NCI-H526 (cell line): ENCODE measurements around the gene TRAPPC2B.
"Not testable (repeated sequence)": the region's sequence is repeated elsewhere in the genome, so short reads cannot be mapped to it uniquely, and the experiment has no call there.

Source experiments
- DNase-seq, 2 experiments: peaks; one replicate each; lab custom pipeline; 2025; lab: John Stamatoyannopoulos, UW

TRAPPC2B gene

DNA sequence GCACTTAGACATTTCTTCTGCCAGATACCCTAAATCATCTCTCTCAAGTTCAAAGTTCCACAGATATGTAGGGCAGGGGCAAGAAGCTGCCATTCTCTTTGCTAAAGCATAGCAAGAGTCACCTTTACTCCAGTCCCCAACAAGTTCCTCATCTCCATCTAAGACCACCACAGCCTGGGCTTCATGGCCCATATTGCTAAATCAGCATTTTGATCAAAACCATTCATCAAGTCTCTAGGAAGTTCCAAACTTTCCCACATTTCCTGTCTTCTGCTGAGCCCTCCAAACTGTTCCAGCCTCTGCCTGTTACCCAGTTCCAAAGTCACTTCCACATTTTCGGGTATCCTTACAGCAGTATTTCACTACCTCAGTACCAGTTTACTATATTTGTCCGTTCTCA, 11.3 kb downstream of the TRAPPC2B start:
- DNase-seq: not testable (repeated sequence)

DNA sequence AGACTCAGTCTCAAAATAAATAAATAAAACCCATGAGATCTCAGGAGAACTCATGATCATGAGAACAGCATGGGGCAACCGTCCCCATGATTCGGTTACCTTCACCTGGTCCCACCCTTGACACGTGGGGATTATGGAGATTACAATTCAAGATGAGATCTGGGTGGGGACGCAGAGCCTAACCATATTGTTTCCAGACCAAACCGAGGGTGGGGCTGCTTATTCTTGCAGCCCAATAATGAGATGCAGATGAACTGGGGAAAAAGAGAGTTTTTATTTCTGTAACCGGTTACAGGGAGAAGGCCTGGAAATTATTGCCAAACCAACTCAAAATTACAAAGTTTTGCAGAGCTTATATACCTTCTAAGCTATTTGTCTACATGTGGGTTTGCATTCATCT, 12.8 kb downstream of the TRAPPC2B start:
- no peak for DNase-seq

DNA sequence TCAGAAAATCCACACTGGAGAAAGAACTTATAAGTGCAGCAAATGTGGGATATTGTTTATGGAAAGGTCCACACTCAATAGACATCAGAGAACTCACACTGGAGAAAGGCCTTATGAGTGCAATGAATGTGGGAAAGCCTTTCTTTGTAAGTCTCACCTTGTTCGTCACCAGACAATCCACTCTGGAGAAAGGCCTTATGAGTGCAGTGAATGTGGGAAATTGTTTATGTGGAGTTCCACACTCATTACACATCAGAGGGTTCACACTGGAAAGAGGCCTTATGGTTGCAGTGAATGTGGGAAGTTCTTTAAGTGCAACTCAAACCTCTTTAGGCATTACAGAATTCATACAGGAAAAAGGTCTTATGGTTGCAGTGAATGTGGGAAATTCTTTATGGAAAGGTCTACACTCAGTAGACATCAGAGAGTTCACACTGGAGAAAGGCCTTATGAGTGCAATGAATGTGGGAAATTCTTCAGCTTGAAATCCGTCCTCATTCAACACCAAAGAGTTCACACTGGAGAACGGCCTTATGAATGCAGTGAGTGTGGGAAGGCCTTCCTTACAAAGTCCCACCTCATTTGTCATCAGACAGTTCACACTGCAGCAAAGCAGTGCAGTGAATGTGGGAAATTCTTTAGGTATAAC, 14.3 kb downstream of the TRAPPC2B start:
- DNase-seq: no peak

DNA sequence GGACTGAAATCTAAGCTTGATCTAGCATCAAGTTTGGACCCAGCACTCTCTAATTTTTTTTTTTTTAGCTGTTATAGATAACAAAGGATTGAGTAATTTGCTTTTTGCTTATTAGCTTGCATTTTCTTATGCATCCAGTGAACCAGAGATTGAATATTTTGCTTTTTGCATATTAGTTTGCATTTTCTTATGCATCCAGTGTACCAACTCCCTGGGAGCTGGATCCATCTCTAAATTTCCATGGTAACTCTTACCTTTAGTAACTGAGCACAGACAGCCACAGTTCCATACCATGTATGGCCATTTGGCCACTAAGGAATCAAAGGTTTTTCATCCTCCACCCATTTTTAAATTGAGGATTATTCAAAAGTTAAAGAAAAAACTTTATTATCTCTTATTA, 17.6 kb downstream of the TRAPPC2B start:
- no peak for DNase-seq

DNA sequence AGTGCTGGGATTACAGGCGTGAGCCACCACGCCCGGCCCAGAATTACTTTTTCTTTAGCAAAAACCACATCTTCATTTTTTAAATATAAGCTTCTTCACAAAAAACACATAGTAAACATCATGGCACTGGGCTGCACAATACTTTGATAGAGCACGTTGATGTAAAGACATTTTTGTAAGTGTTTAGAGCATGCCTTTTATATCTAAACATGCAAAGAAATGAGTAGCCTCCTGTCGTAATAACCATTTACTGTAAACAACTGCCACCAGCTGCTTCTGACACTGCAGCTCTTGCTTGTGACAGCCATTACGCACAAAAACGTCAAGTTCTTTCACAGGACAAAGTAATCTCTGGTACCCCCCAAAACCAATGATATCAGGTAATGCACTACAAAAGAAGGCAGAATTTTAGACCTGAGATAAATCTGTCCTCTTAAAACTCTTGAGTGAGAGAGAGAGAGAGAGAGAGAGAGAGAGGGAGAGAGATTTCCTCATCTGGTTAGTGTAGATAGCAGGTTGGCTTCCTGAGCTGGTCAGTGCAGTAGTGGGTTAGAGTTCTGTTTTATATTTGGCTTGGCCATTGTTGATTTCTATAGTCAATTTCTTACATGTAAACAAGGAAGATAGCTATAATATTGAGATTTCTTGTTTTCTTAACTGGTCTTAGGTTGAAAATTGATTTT, 19.6 kb downstream of the TRAPPC2B start:
- no peak for DNase-seq

DNA sequence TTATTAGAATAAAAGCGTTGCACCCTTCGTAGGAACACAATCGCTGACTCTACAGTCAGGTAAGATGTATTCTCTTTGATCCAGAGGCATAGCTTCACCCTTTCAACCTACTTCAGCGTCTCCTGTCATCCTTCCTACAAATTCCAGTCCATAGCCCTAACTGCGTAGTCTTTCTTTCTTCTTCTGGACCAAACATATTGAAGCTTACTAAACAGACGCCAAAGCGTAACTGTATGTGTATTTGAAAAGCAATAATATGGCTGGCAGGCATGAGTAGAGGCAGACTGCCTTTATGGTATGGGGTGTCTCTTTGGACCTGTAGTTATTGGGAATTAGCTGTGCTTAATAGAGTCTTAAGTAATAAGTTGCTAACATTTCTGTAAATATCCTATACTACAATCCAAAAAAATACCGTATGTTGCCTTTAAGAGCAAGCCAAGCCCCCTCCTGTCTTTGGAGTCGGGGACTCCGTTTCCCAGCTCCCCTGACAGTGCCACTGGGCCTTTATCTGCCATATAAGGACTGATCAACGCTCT, 25.9 kb downstream of the TRAPPC2B start:
- DNase-seq: no peak

DNA sequence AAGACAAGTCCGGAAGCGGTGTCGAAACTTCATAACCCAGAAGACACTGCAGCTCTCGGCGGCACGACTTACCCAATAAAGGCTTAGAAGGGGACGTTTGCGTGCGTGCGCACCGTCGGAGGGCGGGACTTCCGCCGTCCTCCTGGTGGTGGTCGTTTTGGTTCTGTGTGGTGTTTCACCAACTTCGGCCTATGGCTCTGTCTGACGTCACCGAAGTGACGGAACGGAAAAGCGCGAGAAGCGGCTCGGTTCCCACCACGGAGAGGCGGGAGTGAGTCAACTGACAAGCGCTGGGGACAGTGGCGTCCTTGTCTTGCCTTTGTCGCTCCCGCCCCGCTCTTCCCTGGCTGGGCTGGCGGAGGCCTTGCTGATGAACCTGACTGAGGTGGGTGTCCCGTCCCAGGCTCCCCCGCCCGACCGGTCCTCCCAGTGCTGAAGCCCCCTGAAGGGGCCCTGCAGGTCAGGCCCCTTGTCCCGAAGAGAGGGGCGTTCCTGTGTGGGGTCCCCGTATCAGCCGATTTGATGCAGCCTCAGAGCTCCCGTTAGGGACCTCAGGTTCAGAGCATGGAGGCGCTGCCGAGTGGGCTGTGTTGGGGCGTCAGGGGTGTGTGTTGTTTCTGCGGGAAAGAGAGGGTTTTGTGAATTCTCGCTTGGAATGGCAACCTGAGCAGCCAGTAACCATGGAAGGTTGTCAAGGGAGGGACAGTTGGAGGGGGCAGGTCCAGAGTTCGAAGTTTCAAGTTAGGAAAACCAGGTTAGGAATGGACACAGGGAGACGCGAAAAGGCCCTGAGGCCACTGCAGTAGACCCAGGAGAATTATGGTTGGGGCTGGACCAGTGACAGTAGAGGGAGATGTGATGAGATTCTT, 26.6 kb downstream of the TRAPPC2B start, which contains the start of gene ZNF548:
Gene ZNF548, plus strand, starts transcription at position 125 of the 869 bp plus-strand sequence. Its CDS starts 246 bp downstream, at position 371.
- peak; percentile 98 to 99 for DNase-seq

DNA sequence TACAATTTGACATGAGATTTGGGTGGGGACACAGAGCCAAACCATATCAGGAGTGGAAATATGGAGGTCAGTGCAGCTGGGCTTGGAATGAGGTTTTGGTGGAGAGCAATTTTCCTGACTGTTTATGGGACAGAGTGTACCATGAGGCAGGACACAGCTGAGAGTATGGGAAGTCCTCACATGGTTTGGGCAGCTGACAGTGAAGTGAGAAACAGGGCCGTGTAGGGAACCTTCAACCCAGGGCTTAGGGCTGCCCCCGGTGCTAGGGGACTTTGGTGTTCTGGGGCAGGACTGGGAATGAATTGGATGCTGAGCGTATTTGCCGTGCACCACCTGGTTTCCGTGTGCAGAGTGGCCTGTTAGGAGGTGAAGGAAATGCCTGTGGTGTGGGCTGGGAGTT, 32.4 kb downstream of the TRAPPC2B start:
- no peak for DNase-seq

DNA sequence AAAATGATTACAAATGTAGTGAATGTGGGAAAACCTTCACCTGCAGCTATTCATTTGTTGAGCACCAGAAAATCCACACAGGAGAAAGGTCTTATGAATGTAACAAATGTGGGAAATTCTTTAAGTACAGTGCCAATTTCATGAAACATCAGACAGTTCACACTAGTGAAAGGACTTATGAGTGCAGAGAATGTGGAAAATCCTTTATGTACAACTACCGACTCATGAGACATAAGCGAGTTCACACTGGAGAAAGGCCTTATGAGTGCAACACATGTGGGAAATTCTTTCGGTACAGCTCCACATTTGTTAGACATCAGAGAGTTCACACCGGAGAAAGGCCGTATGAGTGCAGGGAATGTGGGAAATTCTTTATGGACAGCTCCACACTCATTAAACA, 35.5 kb downstream of the TRAPPC2B start:
- DNase-seq: no peak

DNA sequence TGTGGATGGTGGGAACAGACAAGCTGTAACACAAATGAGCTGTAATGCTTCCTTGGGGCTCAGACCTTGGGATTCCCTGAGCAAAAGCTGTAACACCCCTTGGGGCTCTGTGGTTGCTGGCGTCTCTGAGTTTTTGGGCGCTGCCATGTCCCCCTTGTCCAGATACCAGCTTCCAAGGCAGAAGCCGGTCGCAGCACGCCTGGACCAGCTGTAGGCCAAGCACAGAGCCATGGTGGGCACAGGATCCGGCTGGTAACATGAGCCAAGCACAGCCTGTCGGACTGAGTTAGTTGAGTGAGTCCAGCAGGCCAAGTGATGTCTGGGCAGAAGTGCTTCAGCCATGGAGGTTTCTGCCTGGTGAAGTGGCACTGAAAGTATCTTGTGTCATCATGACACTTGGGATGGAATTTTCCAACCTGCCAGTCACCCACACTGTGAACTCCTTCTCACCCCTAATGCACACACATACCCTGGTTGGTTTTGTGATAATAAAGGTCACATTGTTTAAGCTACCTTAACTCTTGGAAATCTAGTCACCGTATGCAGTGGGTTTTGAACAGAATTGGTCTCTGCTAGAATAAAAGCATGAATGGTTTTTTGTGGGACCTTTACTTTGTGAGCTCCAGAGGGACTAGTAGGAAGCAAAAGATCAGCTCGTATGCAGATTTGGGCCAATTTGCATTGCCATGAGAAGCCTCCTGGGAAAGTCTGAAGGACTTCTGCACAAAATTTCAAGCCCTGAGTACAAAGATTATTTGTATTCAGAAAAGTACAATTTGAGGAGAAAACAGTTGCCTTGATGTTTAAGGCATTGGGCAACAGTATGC, 40.6 kb downstream of the TRAPPC2B start:
- no peak for DNase-seq

DNA sequence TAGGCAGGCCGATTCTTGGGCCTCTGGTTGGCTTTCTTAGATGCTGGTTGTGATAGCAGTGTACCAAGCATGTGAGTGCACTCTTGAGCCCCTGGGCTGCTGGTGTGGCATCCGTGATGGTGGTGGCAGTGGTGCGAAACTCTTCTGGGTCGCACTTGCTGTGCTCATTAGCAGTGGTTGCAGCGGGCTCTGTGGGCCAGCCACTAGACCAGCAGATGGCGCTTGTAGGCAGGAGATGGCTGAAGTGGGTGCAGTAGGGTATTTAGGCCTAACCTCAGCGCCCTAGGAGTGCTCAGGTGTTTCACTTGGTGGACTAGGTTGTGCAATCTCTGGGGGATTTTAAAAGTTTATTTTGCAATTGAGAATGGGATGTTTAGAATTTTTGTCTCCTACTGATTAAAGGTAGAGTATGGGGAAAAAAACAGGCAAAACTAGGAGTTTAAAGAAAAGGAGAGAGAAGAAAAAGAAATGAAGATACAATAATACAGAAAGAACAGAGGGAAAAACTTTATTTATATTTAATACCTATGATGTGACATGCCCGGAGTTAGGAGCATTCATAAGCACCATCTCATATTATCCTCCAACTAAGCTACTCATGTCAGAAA, 43.3 kb downstream of the TRAPPC2B start:
- peak; percentile 30 to 80 for DNase-seq

DNA sequence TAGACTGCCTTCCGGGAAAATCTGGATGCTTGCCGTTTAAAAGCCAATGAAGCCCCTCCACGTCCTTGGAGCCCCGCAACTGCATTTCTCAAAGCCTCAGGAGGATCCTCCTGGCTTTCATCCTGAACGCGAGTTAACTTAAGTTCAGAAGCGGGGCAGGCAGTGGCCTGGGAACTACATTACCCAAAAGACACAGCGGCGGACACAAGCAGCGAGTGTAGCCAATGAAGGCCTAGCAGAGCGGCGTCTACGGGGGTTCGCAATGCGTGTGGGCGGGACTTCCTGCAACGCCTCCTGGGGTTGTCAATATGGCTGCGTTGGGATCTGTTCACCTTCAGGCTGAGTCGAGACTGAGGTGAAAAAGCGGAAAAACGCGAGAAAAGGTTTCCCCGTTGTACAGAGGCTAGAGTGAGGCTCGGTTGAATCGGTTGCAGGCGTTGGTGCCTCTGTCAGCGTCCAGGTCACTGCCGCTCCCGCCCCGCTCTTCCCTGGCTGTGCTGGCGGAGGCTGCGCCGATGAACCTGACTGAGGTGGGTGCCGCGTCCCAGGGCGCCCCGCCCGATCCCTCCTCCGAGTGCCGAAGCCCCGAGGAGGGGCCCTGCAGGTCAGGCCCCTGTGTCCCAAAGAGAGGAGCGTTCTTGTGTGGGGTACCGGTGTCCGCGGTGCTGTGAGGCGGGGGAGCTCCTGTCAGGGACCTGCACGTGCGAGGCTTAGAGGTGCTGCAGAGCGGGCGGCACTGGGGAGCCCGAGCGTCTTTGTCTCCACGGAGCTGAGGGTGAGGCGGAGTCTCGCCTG, 47.7 kb downstream of the TRAPPC2B start, which contains the start of gene ZNF17:
Gene ZNF17, plus strand, starts transcription at position 285 of the 795 bp plus-strand sequence. CDS start 2,455 bp downstream, outside the sequence.
- DNase-seq: peak; percentile 82 to 95
